Umbilical cord (tissue), 2 donors: ENCODE results near the gene NTN5. TPM values are rescaled to one million over a fixed set of nuclear protein-coding genes. Genes with fewer than 3 reads are reported as not detected.

Experiments used
- DNase-seq: peaks from one replicate; pipeline ENCODE4 v3.0.0-alpha.2; 2015; ENCODE audit warnings: low spot score
- total RNA-seq: library from RNA; depleted of rRNA; stranded (reverse); fragments of >200 nt; gene quantifications from one replicate; pipeline ENCODE4 v1.2.3, GENCODE V29; 2014; ENCODE audit warnings: low replicate concordance; ENCODE audit not compliant: insufficient read depth

NTN5 gene
- total RNA-seq, 1 donor from 2014 or later = not detected

GRCh38 chr19:48630296-48631063 is 42.3 kb downstream of the NTN5 start:
- peak; percentile 78 for DNase-seq

DNA sequence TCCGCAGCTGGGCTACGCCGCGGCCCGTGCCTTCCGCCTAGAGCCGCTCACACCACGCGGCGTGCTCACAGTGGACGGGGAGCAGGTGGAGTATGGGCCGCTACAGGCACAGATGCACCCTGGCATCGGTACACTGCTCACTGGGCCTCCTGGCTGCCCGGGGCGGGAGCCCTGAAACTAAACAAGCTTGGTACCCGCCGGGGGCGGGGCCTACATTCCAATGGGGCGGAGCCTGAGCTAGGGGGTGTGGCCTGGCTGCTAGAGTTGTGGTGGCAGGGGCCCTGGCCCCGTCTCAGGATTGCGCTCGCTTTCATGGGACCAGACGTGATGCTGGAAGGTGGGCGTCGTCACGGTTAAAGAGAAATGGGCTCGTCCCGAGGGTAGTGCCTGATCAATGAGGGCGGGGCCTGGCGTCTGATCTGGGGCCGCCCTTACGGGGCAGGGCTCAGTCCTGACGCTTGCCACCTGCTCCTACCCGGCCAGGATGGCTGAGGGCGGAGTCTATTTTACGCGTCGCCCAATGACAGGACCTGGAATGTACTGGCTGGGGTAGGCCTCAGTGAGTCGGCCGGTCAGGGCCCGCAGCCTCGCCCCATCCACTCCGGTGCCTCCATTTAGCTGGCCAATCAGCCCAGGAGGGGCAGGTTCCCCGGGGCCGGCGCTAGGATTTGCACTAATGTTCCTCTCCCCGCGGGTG is 43.1 kb downstream of the NTN5 start:
- DNase-seq = no peak

GRCh38 chr19:48629297-48629598 is 43.6 kb downstream of the NTN5 start:
- no peak for DNase-seq

DNA sequence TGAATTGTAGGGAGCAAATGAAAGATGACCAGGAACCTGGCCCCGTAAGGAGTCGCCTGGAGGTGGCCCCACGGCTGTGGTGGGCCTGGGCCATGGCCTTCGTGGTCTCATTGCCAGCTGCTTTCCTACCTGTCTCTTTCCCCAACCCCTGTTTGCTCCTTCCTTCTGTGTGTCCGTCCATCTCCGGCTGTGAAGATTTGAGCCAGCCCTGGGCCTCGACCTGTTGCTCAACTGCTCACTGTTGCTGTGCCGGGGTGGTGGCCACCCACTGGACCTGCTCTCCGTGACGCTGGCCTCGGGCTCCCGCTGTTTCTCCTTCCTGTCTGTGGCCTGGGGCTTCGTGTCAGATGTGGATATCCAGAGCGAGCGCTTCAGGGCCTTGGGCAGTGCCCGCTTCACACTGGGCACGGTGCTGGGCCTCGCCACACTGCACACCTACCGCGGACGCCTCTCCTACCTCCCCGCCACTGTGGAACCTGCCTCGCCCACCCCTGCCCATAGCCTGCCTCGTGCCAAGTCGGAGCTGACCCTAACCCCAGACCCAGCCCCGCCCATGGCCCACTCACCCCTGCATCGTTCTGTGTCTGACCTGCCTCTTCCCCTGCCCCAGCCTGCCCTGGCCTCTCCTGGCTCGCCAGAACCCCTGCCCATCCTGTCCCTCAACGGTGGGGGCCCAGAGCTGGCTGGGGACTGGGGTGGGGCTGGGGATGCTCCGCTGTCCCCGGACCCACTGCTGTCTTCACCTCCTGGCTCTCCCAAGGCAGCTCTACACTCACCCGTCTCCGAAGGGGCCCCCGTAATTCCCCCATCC is 44.1 kb downstream of the NTN5 start:
- DNase-seq = no peak

DNA sequence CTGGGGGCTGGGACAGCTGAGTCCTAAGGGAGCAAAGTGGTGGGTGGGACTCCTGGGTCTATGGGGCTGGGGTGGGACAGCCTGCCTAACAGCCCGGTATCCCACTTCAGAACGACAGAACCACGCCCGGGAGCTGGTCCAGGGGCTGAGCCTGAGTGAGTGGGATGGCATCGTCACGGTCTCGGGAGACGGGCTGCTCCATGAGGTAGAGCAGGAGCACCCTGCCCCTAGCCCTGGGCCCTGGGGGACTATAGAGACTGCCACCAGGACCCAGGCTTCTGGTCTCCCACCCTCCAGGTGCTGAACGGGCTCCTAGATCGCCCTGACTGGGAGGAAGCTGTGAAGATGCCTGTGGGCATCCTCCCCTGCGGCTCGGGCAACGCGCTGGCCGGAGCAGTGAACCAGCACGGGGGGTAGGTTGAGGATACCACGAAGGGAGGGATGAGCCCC is 44.9 kb downstream of the NTN5 start:
- DNase-seq = no peak

- DNase-seq = no peak
These were observed 45.5 kb downstream of the NTN5 start for GRCh38 chr19:48627201-48627864.

DNA sequence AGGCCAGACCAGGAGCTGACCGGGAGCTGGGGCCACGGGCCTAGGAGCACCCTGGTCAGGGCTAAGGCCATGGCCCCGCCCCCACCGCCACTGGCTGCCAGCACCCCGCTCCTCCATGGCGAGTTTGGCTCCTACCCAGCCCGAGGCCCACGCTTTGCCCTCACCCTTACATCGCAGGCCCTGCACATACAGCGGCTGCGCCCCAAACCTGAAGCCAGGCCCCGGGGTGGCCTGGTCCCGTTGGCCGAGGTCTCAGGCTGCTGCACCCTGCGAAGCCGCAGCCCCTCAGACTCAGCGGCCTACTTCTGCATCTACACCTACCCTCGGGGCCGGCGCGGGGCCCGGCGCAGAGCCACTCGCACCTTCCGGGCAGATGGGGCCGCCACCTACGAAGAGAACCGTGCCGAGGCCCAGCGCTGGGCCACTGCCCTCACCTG is 46.9 kb downstream of the NTN5 start:
- no peak for DNase-seq

DNA sequence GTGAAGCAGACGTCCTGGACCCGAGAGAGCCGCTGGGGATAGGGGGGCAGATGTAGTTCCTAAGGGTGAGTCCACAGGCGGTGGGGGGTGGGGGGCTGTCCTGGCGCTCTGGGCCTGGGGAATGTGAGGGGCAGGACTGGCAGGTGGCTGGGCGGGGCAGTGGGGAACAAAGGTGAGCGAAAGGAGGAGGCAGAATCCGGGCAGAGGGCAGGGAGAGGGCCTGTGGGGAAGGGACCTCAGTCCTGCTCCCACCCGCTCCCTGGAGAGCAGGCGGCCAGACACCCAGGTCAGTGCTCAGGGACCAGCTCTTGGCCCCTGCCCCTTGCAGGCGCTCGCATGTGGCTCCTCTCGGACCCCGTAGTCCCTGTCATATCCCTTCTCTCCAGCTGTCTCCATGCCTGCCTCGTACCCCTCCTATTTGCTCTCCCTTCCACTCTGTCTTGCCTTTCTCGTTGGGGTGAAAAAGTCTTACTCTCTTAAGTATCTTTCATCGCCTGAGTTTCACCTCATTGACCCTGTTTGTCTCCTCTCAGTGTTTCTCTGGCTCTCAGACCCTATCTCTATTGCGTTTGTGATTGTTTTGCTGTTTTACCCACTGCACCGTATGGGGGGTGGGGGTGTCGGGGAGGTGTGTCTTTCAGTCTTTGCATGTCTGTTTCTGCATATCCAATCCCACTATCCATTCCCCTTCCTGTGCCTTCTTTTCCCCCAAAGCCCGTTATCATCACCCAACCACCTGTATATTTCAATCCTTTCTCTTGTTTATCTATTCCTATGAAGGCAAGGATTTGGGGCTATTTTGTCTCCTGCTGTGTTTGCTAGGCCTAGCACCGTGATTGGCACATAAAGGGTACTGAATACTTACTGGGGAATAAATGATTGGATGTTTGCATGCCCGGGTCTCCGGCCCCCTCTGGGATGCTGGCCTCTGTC is 47.8 kb downstream of the NTN5 start:
- no peak for DNase-seq

DNA sequence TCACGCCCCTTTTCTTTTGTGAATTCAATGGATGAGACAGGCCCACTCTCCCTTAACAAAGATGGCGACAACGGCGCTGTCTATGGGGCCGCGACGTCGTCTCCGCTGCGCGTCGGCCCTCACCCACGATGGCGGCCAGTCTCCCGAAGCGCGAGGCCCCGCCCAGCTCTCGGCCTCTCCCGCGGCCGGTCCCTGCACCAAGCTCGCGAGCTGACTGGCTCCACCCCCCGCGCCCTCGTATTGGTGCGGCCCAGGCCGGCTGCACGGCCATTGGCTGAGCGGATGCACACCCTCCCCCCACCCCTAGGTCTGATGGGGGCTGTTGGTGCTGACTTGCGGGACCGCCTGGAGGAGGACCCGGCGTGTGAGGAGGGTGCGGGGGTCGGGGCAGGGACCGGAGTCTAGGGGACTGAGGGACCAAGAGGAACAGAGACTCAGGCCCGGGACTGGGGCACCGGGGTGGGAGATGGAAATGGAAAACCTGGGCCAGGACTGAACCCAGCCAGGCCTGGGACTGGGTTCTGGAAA is 48.7 kb downstream of the NTN5 start:
- peak; percentile 99 for DNase-seq

DNA sequence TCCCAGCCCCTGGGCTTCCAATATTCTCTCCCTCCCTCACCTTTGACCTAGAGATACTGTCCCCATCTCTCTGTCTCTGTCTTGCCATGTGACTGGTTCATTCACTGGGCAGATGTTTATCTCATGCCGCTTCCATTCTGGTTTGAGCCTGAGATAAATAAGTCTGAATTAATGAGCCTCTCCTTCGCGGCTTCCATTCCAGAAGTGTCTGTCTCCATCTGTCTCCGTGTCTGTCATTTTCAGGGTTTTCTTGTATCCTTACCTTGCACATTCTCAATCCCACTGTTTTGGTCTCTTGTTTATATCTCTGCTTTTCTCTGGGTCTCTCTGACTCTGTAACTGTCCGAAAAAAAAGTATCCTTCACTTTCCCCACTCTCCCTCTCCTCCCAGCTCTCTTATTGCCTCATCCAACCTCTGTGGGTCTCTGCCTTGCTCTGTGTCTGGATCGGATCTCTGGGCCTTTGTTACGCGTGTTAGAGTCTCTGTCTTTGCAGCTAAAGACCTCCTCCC is 49.2 kb downstream of the NTN5 start:
- DNase-seq = no peak

GRCh38 chr19:48619692-48620585 is 52.9 kb downstream of the NTN5 start:
- no peak for DNase-seq

DNA sequence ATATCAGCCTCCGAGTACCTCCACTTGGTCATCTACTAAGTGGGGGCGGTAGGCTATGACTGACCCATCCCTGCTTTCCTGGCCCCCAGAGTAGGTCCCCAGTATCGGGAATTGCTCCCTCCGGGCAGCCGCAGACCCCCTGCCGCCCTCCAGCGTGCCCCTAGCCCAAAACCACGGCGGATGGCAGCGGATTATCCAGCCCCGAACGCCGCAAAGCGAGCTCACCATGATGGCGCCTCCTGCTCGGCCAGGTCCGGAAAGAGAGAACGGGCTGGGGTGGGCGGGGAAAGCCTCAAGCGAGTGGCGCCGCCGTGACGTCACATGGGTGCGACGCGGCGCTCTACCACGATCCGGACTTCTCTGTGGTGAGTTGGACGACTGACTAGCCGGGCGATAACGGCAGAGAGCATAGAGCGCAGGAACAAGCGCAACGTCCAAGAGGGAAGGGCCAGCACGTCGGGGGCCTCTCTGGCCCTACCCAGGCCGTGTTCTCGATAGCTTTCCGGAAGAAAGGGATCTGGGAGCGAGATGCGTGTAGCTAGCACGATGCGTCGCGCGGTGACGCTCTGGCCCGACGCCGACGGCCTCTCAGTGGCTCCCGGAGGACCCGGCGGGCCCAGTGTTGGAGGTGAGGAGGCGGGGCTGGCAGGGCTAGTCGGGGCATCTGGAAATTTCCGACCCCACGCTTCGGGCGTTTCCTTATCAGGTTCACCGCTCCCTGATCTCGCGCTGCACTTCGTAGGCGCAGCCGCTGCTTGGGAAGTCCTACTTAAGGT is 53.7 kb downstream of the NTN5 start, which contains the start of the genes RPL18 and SPHK2:
Gene RPL18, minus strand, starts transcription at position 263 of the 776 bp plus-strand sequence. Its CDS starts 35 bp downstream, at position 228.
Gene SPHK2, plus strand, starts transcription at position 591 of the 776 bp plus-strand sequence. CDS start 1,009 bp downstream, outside the sequence.
- peak; percentile 100 for DNase-seq

GRCh38 chr19:48618278-48618915 is 54.4 kb downstream of the NTN5 start:
- no peak for DNase-seq

DNA sequence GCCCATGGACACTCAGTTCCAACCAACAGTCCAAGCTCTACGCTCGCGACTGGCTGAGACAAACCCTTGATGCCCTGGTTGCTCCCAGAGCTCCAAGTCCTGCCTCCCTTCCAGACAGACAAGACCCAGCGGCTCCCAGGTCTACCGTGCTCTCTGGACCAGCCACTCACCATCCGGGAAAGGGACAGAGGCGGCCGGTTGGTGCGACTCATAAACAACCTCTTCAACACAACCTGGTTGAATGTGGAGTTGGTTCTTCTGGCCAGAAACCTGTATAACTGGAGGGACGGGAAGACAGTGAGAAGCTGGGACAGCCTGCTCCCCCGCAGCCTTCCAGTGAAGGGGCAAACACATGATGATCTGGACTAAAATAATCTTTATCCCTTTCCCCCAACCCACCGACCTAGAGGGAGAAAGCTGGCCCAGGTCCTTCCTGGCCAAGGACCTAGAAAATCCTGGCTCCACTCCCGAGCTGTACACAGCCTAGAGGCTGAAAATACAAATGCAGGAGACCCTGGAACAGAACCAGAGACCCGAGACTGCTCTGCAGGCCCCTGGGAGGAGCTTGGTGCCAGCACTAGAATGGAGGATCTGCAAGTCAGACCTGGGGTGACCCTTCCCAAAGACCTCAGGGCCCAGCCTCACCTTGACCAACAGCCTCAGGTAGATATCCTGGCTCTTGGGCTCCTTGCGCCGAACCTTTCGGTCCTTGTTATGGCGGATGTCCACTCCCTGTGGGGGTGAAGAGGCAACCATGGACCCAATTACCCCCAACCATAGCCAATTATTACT is 55.5 kb downstream of the NTN5 start:
- no peak for DNase-seq

GRCh38 chr19:48616491-48617056 is 56.2 kb downstream of the NTN5 start:
- no peak for DNase-seq

GRCh38 chr19:48616041-48616436 is 56.8 kb downstream of the NTN5 start:
- no peak for DNase-seq
